ENCODE data around the gene NKG7.

Gene NKG7

GRCh38 chr19:51333836-51334460, 38.5 kb downstream of the NKG7 start:
- no peak for DNase-seq

GRCh38 chr19:51331716-51332115, 40.7 kb downstream of the NKG7 start:
- DNase-seq = no peak

DNA sequence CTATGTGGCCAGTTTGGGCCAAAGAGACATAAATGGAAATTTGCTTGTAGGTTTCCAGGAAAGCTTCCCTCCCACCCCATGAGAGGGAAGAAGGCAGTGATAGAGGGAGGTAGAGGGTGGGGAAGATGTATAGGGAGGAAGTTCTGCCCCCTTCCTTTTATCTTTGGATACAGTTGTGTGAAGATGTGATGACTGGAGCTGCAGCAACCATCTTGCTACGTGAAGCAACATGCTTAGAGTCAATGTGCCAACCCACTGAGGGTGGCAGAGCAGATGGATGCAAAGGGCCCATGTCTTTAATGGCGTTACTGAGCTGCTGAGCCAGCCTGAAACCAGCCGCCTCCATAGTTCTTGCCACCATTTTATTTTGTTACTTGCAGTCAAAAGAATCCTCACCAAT, 41.3 kb downstream of the NKG7 start:
- no peak for DNase-seq

DNA sequence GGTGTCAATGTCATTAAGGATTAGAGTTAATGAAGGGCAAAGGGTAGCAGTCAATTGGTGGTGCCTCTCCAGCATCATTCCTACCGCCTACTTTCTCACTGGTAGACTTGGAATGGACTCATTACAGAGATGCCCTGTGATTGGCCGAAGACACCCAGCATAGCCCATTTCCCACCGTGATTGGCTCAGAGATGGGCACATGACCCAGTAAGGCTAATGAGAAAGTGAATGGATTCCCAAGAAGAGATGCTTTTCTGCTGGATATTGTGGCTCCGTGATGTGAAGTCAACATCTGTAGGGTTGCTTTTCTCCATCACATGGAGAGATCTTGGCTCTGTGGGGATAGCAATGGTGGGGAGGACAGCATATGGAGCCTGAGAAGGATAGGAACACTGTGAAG, 42.1 kb downstream of the NKG7 start:
- DNase-seq = no peak

- no peak for DNase-seq
Measured at GRCh38 chr19:51329411-51329810, 43.0 kb downstream of the NKG7 start.

DNA sequence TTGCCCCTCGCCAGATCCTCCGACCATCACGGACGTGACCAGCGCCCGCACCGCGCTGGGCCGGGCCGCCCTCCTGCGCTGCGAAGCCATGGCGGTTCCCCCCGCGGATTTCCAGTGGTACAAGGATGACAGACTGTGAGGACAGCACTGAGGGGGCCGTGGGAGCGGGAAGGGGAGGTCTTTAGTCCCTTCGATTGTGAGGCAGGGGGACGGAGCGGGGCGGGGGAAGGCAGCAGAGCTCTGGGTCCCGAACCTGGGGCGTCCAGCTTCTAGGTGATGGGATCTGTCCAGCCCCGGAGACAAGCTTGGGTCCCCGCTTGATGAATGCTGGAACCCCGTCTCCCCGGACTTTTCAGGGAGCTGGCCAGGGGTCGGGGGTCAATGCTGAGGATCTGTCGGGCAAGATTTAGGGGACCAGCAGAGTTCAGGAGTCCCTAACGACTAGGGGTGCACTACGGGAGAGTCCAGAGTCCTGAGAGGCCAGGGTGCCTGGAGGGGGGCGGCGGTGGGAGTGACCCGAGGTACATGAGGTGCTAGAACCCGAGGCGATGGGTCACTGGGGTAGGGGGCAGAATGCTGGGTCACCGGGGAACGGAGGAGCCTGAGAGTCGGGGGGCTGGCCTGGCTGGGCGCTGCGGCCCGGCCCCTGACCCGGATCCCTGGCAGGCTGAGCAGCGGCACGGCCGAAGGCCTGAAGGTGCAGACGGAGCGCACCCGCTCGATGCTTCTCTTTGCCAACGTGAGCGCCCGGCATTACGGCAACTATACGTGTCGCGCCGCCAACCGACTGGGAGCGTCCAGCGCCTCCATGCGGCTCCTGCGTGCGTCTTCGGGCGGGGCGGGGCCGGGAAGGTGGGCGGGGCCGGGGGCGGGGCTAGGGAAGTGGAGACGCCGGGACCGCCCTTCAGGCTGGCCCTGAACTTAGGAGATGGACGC, 45.1 kb downstream of the NKG7 start:
- peak; percentile 76 for DNase-seq

- DNase-seq = no peak
Measured at GRCh38 chr19:51326216-51327065, 46.0 kb downstream of the NKG7 start.

GRCh38 chr19:51325161-51325976, 47.1 kb downstream of the NKG7 start:
- peak; percentile 45 for DNase-seq

- DNase-seq = no peak
Measured at GRCh38 chr19:51324167-51324481, 48.3 kb downstream of the NKG7 start.

- DNase-seq = no peak
Measured at GRCh38 chr19:51323481-51324166, 48.8 kb downstream of the NKG7 start.

GRCh38 chr19:51321799-51322198, 50.7 kb downstream of the NKG7 start:
- DNase-seq = no peak

Data from MV-4-11 (cell line).